Measurements from ENCODE around the gene PPP2R2D. TPM values are rescaled to one million over a fixed set of nuclear protein-coding genes. Genes with fewer than 3 reads are reported as not detected.
A peak's percentile ranks its signal among the peaks of the same experiment; 100 is the strongest.

The PPP2R2D gene
- total RNA-seq, 4 donors from 2014 or later = 23.9 to 48.6 (median 36.7) TPM

- intact Hi-C loops (cut with DNase I; ENCODE audit: low total_unique reads) = loop anchor here (10.0 kb wide), 1 partner anchor 247 kb away; no protein-coding TSS in a partner anchor
- no peak overlapping the region for H3K4me3 ChIP-seq (ENCODE audit: low read depth, poor library complexity, severe bottlenecking)
- TF ChIP-seq CTCF (IDR thresholded peaks at IDR 0.05) (no peak), POLR2A (IDR thresholded peaks at IDR 0.05) (no peak)
- DNase-seq (ENCODE audit: low spot score in 2 of 2) = no peak
- WGBS, 2 donors = 33 to 35% methylated on average over 6 of the region's 6 CpGs
Observed at GRCh38 chr10:131888186-131888604, 12.6 kb upstream of the PPP2R2D start.

- intact Hi-C loops (cut with DNase I; ENCODE audit: low total_unique reads) = loop anchor here (10.0 kb wide), 2 partner anchors 115 to 245 kb away; no protein-coding TSS in a partner anchor
- WGBS, 2 donors = 97% methylated on average over 9 of the region's 9 CpGs
- no peak for TF ChIP-seq CTCF (IDR thresholded peaks at IDR 0.05)
- TF ChIP-seq POLR2A (IDR thresholded peaks at IDR 0.05) = no peak
- H3K4me3 ChIP-seq (ENCODE audit: low read depth, poor library complexity, severe bottlenecking) = no peak overlapping the region
- DNase-seq (ENCODE audit: low spot score in 2 of 2) = no peak
Observed at GRCh38 chr10:131889755-131890154, 11.1 kb upstream of the PPP2R2D start.

- H3K4me3 ChIP-seq (ENCODE audit: low read depth, poor library complexity, severe bottlenecking) = no peak overlapping the region
- WGBS, 2 donors = 85 to 87% methylated on average over 11 of the region's 11 CpGs
- DNase-seq (ENCODE audit: low spot score in 2 of 2) = no peak
- intact Hi-C loops (cut with DNase I; ENCODE audit: low total_unique reads) = loop anchor here (10.0 kb wide), 1 partner anchor 114 kb away; no protein-coding TSS in a partner anchor
- peak in 1 of 3 donors; percentile 6 for TF ChIP-seq CTCF (IDR thresholded peaks at IDR 0.05)
- TF ChIP-seq POLR2A (IDR thresholded peaks at IDR 0.05) = no peak
Observed at GRCh38 chr10:131890276-131891195, 10.3 kb upstream of the PPP2R2D start.

- no peak for DNase-seq (ENCODE audit: low spot score in 2 of 2)
- 56 to 65% methylated on average over 24 of the region's 24 CpGs for WGBS, 2 donors
- no peak overlapping the region for H3K4me3 ChIP-seq (ENCODE audit: low read depth, poor library complexity, severe bottlenecking)
- intact Hi-C loops (cut with DNase I; ENCODE audit: low total_unique reads) = loop anchor here (10.0 kb wide), 1 partner anchor 113 kb away; no protein-coding TSS in a partner anchor
- TF ChIP-seq CTCF (IDR thresholded peaks at IDR 0.05) = no peak
- TF ChIP-seq POLR2A (IDR thresholded peaks at IDR 0.05) = no peak
Observed at GRCh38 chr10:131891196-131891928, 9.4 kb upstream of the PPP2R2D start.

- no peak for DNase-seq (ENCODE audit: low spot score in 2 of 2)
- TF ChIP-seq POLR2A (IDR thresholded peaks at IDR 0.05) (no peak), CTCF (IDR thresholded peaks at IDR 0.05) (no peak)
- intact Hi-C loops (cut with DNase I; ENCODE audit: low total_unique reads) = loop anchor here (10.0 kb wide), 1 partner anchor 113 kb away; no protein-coding TSS in a partner anchor
- 78 to 81% methylated on average over 27 of the region's 28 CpGs for WGBS, 2 donors
- no peak overlapping the region for H3K4me3 ChIP-seq (ENCODE audit: low read depth, poor library complexity, severe bottlenecking)
Observed at GRCh38 chr10:131891929-131892805, 8.6 kb upstream of the PPP2R2D start.

All from lower leg skin (tissue), 4 donors.